Spleen (tissue), 11 donors: ENCODE measurements around the gene HOXC5. TPM values are rescaled to one million over a fixed set of nuclear protein-coding genes. Genes with fewer than 3 reads are reported as not detected.

Experiments
- DNase-seq: peaks from one replicate; pipeline ENCODE4 v3.0.0-alpha.2; 2020
- H3K27ac ChIP-seq, 8 donors: fragments of 200-600 bp; sonication (generic) in 7 of 8; 1 replicate in 4 of 8; 2 replicates in 4 of 8; pipeline versions ENCODE4 v1.5.0 to v1.8.0; 2016 to 2021; ENCODE audit warnings: inconsistent platforms in 4 of 8, mild to moderate bottlenecking in 4 of 8, moderate library complexity in 1 of 8
- H3K27me3 ChIP-seq, 7 donors: fragments of 200-600 bp; sonication (generic) in 6 of 7; replicated peaks in 1 of 7; 1 replicate in 4 of 7; 2 replicates in 3 of 7; pipeline versions ENCODE4 v1.5.0 to v1.8.0; 2016 to 2021; ENCODE audit warnings: inconsistent platforms in 3 of 7, mild to moderate bottlenecking in 1 of 7
- H3K36me3 ChIP-seq, 6 donors: fragments of 200-600 bp; sonication (generic) in 5 of 6; 1 replicate in 4 of 6; 2 replicates in 2 of 6; pipeline versions ENCODE4 v1.5.0 to v1.8.0; 2016 to 2021; ENCODE audit warnings: inconsistent platforms in 2 of 6
- H3K4me1 ChIP-seq, 6 donors: fragments of 200-600 bp; sonication (generic) in 5 of 6; 1 replicate in 3 of 6; 2 replicates in 3 of 6; pipeline versions ENCODE4 v1.5.0 to v1.8.0; 2016 to 2021; ENCODE audit warnings: inconsistent platforms in 3 of 6
- H3K4me3 ChIP-seq, 8 donors: fragments of 200-600 bp; sonication (generic) in 7 of 8; 1 replicate in 4 of 8; 2 replicates in 4 of 8; pipeline versions ENCODE4 v1.5.0 to v1.8.0; 2016 to 2021; ENCODE audit warnings: inconsistent platforms in 4 of 8, mild to moderate bottlenecking in 4 of 8, moderate library complexity in 2 of 8
- H3K9me3 ChIP-seq, 8 donors: fragments of 200-600 bp; sonication (generic) in 7 of 8; 1 replicate in 4 of 8; 2 replicates in 4 of 8; pipeline versions ENCODE4 v1.5.0 to v1.8.0; 2016 to 2021; ENCODE audit warnings: inconsistent platforms in 4 of 8
- CTCF ChIP-seq, 11 experiments: fragments of 200-600 bp in 7 of 11; fragments of 450-650 bp in 4 of 11; sonication (generic) in 4 of 11; IDR thresholded peaks in 8 of 11; conservative IDR thresholded peaks in 3 of 11; 1 replicate in 7 of 11; 2 replicates in 4 of 11; pipeline versions ENCODE4 v1.4.0 to v1.8.0; 2016 to 2021; ENCODE audit warnings: antibody characterized with exemption in 11 of 11, inconsistent platforms in 4 of 11, mild to moderate bottlenecking in 1 of 11
- POLR2A ChIP-seq, 3 donors: fragments of 450-650 bp; IDR thresholded peaks; one replicate each; pipeline ENCODE4 v1.5.1; 2017; ENCODE audit warnings: antibody characterized with exemption in 3 of 3, mild to moderate bottlenecking in 1 of 3
- POLR2AphosphoS5 ChIP-seq, 3 donors: sonication (generic); formaldehyde crosslinking; IDR thresholded peaks; one replicate each; pipeline ENCODE4 v1.5.1; 2017; ENCODE audit warnings: antibody characterized with exemption in 3 of 3
- WGBS, 5 donors: extraction: QIAGEN DNeasy Blood & Tissue Kit in 3 of 5; methylation state at CpG; one replicate each; pipeline versions ENCODE4 v1.1.5 to v1.1.7; 2013 to 2018; 5-methylcytosine and 5-hydroxymethylcytosine counted together
- intact Hi-C: fragments of 100-400 bp; cut with DNase I; formaldehyde crosslinking; loops from one replicate; pipeline ENCODE4 v1.15.0; 2023; ENCODE audit warnings: low total_unique reads
- polyA plus RNA-seq, 3 donors: library from polyadenylated mRNA; stranded (reverse); fragments of 200-250 nt; gene quantifications; one replicate each; pipeline ENCODE4 v1.2.1, GENCODE V29; 2013
- total RNA-seq, 7 donors: library from RNA; depleted of rRNA in 3 of 7; stranded (reverse); fragments of >200 nt in 3 of 7; fragmentation: NEBNext Ultra II Directional in 4 of 7; extraction: Animal tissue kit (Norgen Biotek cat#: 25700) in 4 of 7; gene quantifications; one replicate each; pipeline versions ENCODE4 v1.1.0 to v1.2.1, GENCODE V29; 2016 to 2021
- donor health status: healthy with polysubstance abuse.
- donor health status: DM: no; HTN: no; CAD: no; lungs with moderate emphysema.
- donor health status: DM: no; HTN: no; CAD: no.
- donor health status: Bipolar disorder and iron deficiency.
- donor health status: healthy.
- donor health status: DM: no; HTN: no; CAD: no.
- donor health status: DM: yes; HTN: yes; CAD: no.

HOXC5 gene
- total and polyA plus RNA-seq, 10 donors: 0.06 TPM; not detected in 9

GRCh38 chr12:54045868-54046521 is 13.1 kb downstream of the HOXC5 start:
- Histone ChIP-seq H3K4me1 (peaks cover 3 to 26% (median 10%) of the 10 kb centered on the region in 6 donors), H3K27ac (no peak overlapping the region), H3K4me3 (no peak overlapping the region), H3K27me3 (peaks cover 0 to 100% (median 69%) of the 10 kb centered on the region in 7 donors), H3K36me3 (no peaks in the 10 kb centered on the region), H3K9me3 (no peaks in the 10 kb centered on the region)
- WGBS, 5 donors: 36 to 51% (median 38%) methylated on average over 16 of the region's 16 CpGs
- DNase-seq: peak; percentile 30
- TF ChIP-seq POLR2A (IDR thresholded peaks at IDR 0.05) (no peak), POLR2AphosphoS5 (IDR thresholded peaks at IDR 0.05) (no peak), CTCF (IDR thresholded peaks at IDR 0.05 in 8 of 11, conservative IDR thresholded peaks at IDR 0.05 in 3 of 11) (no peak)
- intact Hi-C loops: no loop called here

GRCh38 chr12:54046809-54047159 is 13.9 kb downstream of the HOXC5 start:
- H3K9me3 ChIP-seq: no peaks in the 10 kb centered on the region
- peaks cover under 1 to 100% (median 76%) of the 10 kb centered on the region in 7 donors for H3K27me3 ChIP-seq
- H3K4me3 ChIP-seq: peak overlapping the region in 2 of 8 donors; percentile 28 to 46
- DNase-seq: peak; percentile 62
- no peak for TF ChIP-seq CTCF (IDR thresholded peaks at IDR 0.05 in 8 of 11, conservative IDR thresholded peaks at IDR 0.05 in 3 of 11)
- no peak for TF ChIP-seq POLR2AphosphoS5 (IDR thresholded peaks at IDR 0.05)
- no peak for TF ChIP-seq POLR2A (IDR thresholded peaks at IDR 0.05)
- intact Hi-C loops: no loop called here
- no peak overlapping the region for H3K27ac ChIP-seq
- WGBS, 5 donors: 13 to 28% (median 18%) methylated on average over 20 to 27 of the region's 27 CpGs
- H3K36me3 ChIP-seq: no peaks in the 10 kb centered on the region
- peaks cover 3 to 32% (median 13%) of the 10 kb centered on the region in 6 donors for H3K4me1 ChIP-seq

- 7 to 24% (median 8%) methylated on average over 47 to 61 of the region's 61 CpGs for WGBS, 5 donors
- peak; percentile 47 for DNase-seq
- H3K27ac ChIP-seq: no peak overlapping the region
- TF ChIP-seq CTCF (IDR thresholded peaks at IDR 0.05 in 8 of 11, conservative IDR thresholded peaks at IDR 0.05 in 3 of 11): no peak
- TF ChIP-seq POLR2A (IDR thresholded peaks at IDR 0.05): no peak
- no peak for TF ChIP-seq POLR2AphosphoS5 (IDR thresholded peaks at IDR 0.05)
- no peaks in the 10 kb centered on the region for H3K9me3 ChIP-seq
- H3K4me3 ChIP-seq: peak overlapping the region in 4 of 8 donors; percentile 8 to 46 (median 21)
- peaks cover 4 to 38% (median 18%) of the 10 kb centered on the region in 6 donors for H3K4me1 ChIP-seq
- peaks cover 6 to 100% (median 82%) of the 10 kb centered on the region in 7 donors for H3K27me3 ChIP-seq
- H3K36me3 ChIP-seq: no peaks in the 10 kb centered on the region
- intact Hi-C loops: no loop called here
Observed at GRCh38 chr12:54047160-54047963, 14.5 kb downstream of the HOXC5 start.

GRCh38 chr12:54047964-54048303 is 15.1 kb downstream of the HOXC5 start:
- Histone ChIP-seq H3K4me1 (peaks cover 4 to 43% (median 24%) of the 10 kb centered on the region in 6 donors), H3K9me3 (no peaks in the 10 kb centered on the region), H3K27me3 (peaks cover 7 to 100% (median 88%) of the 10 kb centered on the region in 7 donors), H3K27ac (no peak overlapping the region), H3K36me3 (no peaks in the 10 kb centered on the region), H3K4me3 (peak overlapping the region in 2 of 8 donors; percentile 28 to 46)
- intact Hi-C loops: no loop called here
- WGBS, 5 donors: 32 to 52% (median 43%) methylated on average over 8 of the region's 8 CpGs
- no peak for TF ChIP-seq POLR2AphosphoS5 (IDR thresholded peaks at IDR 0.05)
- no peak for TF ChIP-seq POLR2A (IDR thresholded peaks at IDR 0.05)
- no peak for TF ChIP-seq CTCF (IDR thresholded peaks at IDR 0.05 in 8 of 11, conservative IDR thresholded peaks at IDR 0.05 in 3 of 11)
- DNase-seq: no peak
